NCI-H2081 treated with DMSO at 0.1 percent for 48 hours (cell line): Measurements from ENCODE around the gene CIB1.
"Not testable (repeated sequence)": the region's sequence is repeated elsewhere in the genome, so short reads cannot be mapped to it uniquely, and the experiment has no call there.

Experiments
- DNase-seq: peaks from one replicate; lab custom pipeline; 2025; lab: John Stamatoyannopoulos, UW

CIB1 gene

DNA sequence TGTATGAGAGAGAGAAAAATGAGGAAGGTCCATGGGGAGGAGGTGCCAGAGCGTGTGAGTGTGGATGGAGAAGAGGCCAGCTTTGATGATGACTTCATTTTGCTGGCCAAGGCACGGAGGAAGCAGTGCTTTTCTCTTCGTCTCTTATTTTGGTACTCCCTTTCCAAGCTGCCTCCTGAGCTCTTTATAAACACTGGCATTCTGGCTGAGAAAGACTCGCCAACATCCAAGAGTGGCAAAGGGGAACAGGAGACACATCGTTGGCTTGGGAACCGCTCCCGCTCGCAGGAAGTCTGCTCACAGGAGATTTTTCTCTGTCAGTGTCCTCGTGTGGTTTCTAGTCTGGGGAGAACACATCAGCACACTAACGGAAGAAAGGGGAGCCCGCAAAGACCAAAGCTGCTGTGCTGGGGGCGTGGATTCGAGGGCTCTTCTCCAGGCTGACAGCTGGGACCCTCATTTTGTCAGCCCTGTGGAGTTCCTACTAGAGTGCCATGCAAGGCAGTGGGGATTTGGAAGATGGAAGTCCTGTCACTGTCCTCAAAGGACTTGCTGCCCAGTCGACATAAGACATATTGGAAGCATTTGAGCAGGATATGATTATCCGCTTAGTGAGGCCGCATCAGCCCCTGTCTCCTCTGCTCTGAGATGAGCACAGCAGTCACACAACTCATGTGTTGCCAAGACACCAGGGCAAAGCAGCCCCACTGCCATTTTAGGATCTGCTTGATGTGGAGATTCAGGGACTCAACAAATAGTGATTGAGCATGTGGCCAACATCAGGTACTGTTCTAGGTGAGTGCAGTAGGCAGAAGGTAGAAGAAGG is 40.6 kb downstream of the CIB1 start:
- no peak for DNase-seq

DNA sequence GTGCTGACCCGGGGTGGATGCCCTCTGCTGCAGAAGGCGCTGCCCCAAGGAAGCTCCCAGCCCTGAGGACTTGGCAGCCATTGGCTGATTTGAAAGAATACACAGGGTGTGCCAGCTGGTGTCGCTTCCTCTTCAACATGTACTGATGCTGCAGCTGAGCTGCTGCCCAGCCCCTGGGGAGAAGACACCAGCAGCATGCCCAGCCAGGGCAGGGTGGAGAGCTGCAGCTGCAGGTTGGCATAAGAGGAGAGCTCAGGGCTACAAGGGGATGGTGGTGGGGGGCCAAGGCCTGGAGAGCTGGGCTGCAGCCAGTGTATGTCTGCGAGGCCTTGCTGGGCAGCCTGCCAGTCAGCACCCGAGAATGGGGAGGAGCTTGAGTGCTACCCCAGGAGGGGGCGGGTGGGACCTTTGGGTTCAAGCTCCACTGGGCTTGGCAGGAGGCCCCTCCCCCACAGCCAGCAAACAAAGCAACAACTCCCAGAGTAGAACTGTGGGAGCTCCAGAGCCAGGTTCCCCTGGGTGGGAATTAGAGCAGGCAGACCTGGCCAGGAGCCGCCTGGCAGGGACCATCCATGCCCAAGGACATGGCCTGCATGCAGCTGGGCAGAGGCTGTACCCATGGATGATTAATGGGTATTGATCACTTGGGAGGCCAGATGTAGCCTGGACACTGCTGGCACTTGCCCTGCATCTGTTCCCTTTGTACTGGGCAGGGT is 41.8 kb downstream of the CIB1 start:
- DNase-seq: peak; percentile 72

DNA sequence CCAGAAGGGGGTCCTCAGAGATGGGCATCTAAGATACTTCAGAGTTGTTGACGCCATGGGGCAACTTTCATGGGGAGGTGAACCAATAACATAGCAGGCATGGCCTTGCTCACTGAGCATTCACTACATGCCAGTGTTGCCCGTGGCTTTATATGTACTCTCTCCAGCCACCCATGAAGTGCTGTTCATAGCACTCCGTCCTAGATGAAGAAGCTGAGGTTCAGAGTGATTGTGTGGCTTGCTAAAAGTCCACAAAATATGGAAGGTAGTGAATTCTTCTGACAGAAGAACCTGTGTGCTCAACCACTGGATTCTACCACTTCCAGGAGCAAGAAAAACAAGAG is 42.4 kb downstream of the CIB1 start:
- no peak for DNase-seq

DNA sequence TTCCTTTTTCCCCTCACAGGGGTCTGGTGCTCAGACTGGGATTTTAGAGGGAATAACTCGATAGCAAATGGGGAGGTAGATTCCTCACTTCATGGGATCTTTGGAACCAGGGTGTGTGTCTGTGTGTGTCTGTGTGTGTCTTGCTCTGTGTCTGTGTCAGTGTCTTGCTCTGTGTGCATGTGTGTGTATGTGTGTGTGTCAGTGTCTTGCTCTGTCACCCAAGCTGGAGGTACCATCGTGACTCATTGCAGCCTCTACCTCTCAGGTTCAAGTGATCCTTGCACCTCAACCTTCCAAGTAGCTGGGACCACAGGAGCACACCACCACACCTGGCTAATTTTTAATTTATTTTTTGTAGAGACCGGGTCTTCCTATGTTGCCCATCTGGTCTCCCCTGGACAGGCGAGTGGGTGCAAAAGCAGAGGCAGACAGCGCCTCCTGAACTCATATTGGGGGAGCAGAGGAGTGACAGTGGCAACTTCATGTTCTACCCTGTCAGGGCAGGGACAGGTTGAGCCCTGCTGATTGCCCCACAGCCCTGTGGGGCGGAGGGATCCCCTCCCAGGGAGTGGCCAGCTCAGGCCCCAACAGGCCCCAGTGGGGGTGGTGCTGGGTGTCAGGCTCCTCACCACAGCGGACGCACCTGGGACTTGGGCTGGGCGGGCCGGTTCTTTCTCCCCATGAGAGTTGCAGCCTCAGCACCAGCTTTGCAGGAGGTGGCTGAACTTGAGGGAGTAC is 43.0 kb downstream of the CIB1 start:
- DNase-seq: no peak

DNA sequence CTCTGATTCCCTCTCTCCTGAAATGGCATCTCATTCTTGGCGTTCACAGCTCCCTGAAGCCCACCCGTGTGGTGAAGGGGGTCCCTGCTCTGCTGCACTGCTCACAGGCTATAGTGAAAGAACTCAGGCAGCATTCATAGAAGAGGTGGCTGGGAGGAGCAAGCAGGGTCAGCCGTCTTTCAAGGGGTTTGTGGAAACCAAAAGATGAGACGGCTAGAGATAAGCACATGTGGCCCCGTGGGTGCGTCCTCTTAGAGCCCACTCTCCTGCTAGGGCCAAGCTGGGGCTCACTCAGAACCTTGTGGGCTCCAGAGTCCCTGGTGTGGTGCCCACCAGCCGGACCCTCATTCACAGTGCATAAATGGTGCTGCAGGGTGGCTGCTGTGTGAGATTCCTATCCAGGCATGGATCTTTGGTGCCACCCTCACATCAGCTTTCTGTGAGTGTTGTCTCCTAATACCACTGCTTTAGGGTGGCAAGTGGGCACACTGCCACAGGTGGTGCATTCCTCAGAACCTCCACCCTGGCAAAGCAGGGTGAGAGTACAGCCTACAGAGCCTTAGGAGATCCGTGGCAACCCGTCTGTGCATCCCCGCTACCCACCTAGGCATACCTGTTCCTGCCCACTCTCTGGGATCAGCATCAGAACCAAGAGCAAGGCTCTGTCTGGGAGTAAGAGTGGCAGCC is 43.8 kb downstream of the CIB1 start:
- DNase-seq: no peak

DNA sequence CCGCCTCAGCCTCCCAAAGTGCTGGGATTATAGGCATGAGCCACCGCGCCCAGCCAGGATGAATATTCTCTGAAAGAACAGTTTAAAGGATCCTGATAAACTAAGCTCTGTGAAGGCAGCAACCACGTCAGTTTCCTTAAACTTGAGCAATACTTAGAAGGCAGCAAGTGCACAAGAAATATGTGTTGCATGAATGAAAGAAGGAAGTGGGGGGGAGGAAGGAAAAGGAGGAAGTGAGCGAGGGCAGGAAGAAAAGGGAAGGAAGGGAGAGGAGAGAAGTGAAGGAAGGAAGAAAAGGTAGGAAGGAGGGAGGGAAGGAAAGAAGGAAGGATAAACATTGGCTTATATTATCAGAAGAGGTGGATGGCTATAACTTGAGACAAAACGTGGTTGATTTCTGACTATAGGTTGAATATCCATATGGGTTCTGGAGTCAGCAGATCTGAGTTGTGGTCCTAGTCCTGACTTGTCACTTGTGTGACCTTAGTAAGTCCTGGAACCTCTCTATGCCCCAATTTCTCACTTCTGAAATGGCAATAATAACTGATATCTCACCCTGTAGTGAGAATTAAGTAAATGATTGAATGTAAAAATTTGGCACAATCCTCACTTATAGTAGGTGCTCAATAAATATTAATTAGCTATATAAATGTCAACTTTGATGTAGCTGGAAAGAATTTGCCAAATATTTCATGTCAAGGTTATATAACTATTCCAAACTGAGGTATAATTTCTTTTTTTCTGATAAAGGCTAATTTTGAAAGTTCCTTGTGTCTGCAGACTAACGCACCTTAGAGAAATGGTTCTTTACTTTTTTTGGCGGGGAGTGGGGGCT is 44.6 kb downstream of the CIB1 start:
- no peak for DNase-seq

DNA sequence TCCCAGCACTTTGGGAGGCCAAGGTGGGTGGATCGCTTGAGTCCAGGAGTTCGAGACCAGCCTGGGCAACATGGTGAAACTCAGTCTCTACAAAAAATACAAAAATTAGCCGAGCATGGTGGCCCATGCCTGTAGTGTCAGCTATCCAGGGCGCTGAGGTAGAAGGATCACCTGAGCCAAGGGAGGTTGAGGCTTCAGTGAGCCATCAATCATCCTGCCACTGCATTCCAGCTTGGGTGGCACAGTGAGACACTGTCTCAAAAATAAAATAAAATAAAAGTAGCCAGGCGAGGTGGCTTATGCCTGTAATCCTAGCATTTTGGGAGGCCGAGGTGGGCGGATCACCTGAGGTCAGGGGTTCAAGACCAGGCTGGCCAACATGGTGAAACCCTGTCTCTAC is 45.7 kb downstream of the CIB1 start:
- DNase-seq: not testable (repeated sequence)

DNA sequence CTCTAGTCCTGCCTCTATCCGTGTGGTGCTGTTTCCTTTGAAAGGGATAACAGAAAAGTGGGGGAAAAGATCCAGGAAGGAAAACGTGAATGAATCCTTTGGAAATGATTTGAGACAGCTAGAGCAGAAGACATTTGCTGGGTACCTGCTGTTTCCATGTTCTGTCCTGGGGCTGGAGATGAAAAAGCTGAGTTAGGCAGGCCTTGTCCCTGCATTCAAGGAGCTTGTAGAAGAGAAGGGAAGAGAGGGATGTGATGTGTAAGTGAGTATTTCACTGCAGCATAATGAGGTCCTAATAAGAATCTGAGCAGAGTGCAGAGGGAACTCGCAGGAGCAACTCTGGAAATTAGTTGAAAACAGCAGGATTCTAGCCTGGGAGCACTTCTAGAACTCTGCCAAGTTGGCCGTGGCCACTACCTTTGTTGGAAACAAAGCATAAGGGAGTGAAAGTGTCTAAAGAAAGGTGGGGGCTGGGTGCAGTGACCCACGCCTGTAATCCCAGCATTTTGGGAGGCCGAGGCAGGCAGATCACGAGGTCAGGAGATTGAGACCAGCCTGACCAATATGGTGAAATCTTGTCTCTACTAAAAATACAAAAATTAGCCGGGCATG is 46.4 kb downstream of the CIB1 start:
- no peak for DNase-seq

DNA sequence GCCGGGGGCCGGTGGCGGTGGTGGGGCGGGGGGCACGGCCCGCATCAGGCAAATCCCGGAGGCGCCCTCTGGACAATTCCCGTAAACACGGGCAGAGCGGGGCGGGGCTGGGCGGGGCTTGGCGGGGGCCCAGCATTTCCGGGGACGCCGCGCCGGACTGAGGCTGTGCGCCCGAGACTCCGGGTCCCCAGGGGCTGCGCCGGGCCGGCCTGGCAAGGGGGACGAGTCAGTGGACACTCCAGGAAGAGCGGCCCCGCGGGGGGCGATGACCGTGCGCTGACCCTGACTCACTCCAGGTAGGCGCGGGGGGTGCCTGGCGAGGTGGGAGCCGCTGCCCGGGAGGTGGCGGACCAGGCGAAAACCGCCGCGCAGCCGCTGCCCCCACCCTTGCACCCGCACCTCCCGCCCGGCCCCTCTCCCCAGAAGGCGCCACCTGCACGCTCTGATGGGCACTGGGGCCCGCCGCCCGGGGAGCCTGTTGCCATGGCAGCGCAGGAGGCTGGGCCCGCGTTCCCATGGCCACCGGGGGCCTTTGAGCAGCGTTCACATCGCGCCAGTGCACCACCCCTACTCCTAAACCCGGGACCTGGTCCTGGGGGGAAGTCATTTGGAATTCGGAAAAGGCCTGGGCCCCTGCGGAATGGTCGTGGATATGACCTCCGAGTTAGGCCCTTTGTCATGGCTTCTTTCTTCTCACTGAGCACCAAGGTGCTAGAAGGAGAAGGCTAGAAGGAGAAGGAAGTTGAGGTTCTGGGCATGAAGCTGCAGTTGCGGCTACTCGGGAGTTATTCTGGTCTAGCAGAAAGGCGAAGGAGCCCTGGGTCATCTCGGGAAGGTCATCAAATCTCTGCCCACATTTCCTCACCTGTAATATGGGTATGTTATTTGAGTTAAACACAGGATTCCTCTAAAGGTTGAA is 48.7 kb downstream of the CIB1 start:
- DNase-seq: no peak

DNA sequence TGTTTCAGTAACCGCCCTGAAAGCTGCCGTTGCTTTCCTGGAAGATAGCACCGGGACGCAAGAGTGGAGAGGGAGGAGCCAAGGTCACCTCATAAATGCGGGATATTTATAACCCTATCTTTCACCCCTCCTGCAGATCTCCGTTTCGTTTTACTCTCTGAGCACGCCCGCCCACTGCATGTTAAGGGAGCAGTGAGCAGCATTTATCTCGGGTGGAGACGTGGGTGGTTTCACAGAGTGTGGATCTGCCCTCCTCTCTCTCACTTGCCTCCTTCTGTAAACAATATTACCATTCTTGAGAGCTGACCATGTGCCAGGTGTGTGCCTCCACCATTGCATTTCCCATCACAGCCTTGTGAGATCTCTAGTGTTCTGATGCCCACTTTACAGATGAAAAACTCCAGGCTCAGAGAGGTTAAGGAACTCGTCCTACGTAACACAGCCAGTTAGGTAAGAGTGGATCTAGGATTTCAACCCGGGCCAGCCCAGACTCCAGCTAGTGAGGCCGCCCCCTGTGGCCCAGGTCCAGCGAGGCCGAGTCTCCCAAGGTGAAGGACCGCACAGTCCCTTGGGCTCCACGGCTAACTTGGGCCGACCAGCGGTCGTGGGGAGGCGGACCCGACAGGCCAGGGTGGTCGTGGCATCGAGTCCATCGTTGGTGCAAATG is 49.5 kb downstream of the CIB1 start:
- DNase-seq: no peak

DNA sequence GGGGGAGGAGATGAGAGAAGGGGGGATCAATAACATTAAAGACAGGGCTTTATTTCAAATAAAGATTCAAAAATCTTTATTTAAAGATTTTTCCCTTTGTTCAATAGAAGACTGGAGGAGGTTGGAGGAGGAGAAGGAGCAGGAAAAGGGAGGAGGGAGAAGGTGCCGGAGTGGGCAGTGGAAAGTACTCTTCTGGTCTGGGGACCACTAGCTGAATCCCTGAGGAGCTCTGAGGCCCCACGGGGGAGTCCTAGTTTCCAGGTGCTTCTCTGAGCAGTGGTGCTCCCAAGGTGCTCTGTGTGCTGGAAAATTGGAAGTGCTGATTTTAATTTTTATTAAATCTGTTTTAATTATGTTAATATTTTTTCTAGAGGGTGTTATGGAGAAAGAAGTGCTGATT is 52.0 kb downstream of the CIB1 start:
- no peak for DNase-seq
